HG02884 (cell line): Measurements from ENCODE around the gene PRKG1.
"Not testable (repeated sequence)": the region's sequence is repeated elsewhere in the genome, so short reads cannot be mapped to it uniquely, and the experiment has no call there.

ENCODE experiments used
- ATAC-seq: cut with Tn5 transposase; IDR thresholded peaks from one replicate; pipeline ENCODE4 v1.9.1; 2021; ENCODE audit warnings: mild to moderate bottlenecking, moderate library complexity; ENCODE audit not compliant: unreplicated experiment

PRKG1 gene

GRCh38 chr10:51679841-51680240, 605.6 kb downstream of the PRKG1 start:
- no peak for ATAC-seq

- no peak for ATAC-seq
These were observed 608.9 kb downstream of the PRKG1 start for GRCh38 chr10:51683031-51683691.

DNA sequence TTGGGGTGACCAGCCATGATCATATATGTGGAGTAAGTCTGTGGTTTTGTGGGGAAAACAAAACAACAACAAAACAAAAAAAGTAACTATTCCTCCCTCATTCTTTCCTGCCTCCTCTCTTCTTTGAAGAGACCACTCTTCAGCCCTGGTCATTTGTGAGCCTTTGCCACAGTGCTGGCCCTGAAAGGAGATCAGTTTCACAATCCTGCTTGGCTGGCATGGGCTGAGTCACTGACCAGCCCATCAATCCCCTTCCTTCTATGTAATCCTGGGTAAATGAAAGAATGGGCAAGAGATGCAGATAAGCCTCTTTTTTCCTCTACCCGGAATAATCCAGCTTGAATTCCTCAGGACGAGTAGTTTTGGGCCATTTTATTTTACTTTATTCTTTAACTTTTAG, 611.5 kb downstream of the PRKG1 start:
- no peak for ATAC-seq

- no peak for ATAC-seq
These were observed 613.0 kb downstream of the PRKG1 start for GRCh38 chr10:51687296-51687695.

DNA sequence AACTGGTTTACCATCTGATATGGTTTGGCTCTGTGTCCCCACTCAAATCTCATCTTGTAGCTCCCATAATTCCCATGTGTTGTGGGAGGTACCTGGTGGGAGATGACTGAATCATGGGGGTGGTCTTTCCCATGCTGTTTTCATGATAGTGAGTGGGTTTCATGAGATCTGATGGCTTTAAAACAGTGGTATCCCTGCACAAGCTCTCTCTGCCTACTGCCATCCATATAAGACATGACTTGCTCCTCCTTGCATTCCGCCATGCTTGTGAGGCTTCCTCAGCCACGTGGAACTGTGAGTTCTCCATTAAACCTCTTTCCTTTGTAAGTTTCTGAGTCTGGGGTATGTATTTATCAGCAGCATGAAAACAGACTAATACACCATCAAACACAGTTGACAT, 614.5 kb downstream of the PRKG1 start:
- not testable (repeated sequence) for ATAC-seq

DNA sequence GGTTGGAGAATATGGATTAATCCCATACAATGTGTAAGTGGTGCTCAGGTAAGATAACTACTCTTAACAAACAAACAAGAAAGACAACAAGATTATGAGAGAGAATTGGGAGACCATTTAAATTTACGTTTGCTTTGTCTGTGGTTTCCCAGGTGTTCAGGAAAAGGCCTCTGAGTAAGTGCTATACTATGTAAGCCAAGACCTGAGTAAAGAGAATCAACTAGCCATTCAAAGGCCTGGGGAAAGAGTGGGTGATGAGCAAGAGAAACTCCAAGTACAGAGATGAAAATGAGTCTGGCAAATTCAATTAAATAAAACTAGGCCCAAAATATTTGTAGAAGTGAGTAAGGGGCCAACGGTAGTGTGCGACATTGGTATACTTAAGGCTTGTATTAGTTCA, 615.2 kb downstream of the PRKG1 start:
- no peak for ATAC-seq

DNA sequence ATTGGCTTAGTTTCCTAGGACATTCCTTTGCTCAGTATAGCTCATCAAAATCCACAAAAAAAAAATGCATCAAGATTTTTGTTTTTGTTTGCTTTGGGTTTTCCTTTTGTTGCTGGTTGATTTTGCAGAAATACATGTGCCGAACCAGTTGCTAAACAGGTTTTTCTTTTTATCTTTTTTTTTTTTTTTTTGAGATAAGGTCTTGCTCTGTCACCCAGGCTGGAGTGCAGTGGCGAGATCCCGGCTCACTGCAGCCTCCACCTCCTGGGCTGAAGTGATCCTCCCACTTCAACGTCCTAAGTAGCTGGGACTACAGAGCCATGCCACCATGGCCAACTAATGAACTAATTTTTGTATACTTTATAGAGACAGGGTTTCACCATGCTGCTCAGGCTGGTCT, 616.8 kb downstream of the PRKG1 start:
- no peak for ATAC-seq

- no peak for ATAC-seq
These were observed 619.9 kb downstream of the PRKG1 start for GRCh38 chr10:51694086-51694768.

GRCh38 chr10:51696251-51696650, 622.0 kb downstream of the PRKG1 start:
- no peak for ATAC-seq

DNA sequence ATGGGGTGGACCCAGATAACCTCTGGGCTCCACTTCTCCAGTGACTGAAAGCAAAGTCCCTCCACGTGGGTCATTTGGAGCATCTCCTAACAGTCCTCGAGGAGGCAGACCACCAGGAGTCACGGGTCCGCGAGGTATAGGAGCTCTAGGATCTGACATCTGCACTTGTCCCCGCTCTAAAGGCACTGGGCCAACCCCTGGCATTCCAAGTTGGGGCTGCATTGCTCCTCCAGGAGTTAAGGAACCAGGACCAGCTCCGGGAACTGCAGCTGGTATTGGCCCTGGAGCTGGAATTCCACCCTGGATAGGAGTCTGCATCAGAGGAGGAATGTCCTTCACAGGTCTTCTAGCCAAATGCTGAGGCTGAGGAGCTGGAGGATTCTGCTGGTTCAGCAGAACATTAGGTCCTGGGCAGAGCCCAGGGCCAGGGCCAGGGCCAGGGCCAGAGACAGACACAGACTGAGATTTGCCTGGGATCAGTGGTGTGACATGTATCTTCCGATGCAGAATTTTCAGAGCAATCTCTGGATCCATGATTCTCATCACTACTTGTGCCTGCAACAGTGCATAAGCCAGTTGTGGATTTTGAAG, 624.3 kb downstream of the PRKG1 start:
- ATAC-seq, result no peak

DNA sequence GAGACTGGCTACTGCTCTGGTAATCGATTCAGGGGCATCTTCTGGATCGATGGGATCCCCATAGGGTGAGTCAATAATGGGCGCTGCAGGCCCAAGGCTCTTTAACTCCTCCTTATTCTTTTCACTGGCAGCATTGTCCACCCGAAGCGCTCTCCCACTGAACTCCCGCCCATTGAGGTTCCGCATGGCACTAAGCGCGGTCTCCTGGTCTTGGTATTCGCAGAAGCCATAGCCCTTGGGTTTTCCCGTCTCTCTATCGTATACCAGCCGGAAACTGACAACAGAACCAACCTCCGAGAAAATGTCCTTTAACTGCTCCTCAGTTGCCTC, 624.8 kb downstream of the PRKG1 start:
- ATAC-seq, result peak; percentile 26

DNA sequence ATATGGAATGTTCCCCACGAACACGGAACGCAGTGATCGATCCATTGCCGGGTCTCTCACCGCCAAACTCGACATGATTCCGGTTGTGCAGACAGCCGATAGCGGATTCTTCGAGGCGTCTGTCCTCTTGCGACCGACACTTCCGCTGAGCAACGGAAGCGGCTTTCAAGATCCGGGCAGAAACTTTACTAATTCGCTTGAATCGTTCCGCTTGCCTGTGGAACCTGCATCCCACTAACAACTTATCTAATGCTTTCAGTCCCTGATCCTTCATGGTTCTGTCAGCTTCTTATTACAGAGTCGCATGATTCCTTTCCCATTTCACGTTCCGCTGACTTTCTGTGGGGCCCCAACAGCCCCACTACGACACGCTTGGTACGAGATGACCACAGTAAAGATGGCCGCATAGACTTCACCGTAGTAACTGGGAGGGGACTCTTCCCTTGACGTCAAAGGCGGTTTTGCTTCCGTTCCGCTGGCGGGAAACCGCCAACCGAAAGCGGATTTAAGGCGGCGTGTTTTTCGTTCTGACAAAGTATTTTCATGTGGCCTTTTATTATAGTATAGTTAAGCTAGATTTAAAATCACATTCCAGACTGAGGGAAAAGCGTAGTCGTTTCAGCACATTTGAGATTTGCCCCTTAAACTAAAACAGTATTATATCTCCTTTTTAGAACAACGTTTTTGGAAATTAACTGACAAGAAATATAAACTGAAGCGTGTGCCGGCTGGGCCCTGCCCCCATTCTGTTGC, 625.4 kb downstream of the PRKG1 start, which contains the start of gene CSTF2T:
TSS of gene CSTF2T (minus strand) at position 121 of the 753 bp plus-strand sequence. CDS start at position 75, 46 bp downstream.
- ATAC-seq, result peak; percentile 95

- no peak for ATAC-seq
These were observed 626.0 kb downstream of the PRKG1 start for GRCh38 chr10:51700228-51700817.

- ATAC-seq, result no peak
These were observed 631.5 kb downstream of the PRKG1 start for GRCh38 chr10:51705774-51706173.

DNA sequence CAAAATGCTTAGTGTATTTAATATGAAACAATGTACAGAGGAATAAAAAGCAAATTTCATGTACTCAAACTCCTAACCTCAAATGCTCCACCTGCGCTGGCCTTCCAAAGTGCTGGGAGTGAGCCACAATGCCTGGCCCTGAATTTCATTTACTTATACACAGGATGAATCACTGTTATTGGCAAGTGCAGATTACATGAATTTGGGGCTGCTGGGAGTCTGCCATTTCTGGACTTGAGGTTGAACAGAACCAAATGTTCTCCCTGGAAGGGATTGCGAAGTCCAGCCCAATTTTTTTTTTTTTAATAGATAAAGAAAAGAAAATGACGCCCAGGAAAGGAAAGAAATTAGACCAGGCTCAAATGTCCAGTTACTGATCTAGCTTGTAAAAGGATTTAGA, 631.9 kb downstream of the PRKG1 start:
- no peak for ATAC-seq

DNA sequence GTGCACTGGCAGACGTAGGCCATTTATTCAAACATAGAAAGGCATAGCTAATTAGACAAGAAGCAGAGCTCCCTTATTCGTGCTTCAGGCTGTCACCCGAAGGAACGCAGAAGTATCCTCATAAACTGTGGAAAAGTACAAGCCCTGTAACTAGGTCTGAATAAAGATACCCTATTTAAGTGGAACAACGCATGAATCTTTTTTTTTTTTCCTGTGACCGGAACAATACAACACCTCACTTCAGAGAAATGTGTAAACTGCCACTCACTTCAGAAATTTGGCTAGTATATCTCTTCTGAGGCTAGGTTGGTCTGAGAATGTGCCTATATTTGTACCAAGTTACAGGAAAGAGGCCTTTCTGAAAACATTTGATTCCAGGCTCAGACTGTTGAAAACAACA, 633.1 kb downstream of the PRKG1 start:
- no peak for ATAC-seq

DNA sequence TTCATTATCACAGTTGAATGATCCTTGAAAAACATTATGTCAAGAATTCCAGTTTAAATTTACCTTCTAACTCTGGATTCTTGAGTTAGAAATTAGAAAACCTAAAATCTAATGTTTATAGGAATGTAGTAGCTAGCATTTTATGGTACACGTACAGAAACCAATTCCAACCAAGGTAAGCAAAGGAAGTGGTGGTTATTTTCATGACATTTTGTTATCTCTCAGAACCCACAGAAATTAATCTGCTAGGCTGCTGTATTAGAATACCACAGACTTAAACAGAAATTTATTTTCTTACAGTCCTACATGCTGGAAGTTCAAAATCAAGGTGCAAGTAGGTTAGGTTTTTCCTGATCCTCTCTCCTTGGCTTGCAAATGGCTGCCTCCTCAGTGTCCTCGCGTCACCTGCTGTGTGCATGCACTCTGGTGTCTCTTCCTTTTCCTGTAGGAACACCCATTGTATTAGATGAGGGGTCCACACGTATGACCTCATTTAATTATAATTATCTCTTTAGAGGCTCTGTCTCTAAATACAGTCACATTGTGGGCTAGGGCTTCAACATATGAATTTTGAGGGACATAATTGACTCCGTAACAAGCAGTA, 633.6 kb downstream of the PRKG1 start:
- ATAC-seq, result no peak

GRCh38 chr10:51708609-51709008, 634.3 kb downstream of the PRKG1 start:
- ATAC-seq, result no peak

DNA sequence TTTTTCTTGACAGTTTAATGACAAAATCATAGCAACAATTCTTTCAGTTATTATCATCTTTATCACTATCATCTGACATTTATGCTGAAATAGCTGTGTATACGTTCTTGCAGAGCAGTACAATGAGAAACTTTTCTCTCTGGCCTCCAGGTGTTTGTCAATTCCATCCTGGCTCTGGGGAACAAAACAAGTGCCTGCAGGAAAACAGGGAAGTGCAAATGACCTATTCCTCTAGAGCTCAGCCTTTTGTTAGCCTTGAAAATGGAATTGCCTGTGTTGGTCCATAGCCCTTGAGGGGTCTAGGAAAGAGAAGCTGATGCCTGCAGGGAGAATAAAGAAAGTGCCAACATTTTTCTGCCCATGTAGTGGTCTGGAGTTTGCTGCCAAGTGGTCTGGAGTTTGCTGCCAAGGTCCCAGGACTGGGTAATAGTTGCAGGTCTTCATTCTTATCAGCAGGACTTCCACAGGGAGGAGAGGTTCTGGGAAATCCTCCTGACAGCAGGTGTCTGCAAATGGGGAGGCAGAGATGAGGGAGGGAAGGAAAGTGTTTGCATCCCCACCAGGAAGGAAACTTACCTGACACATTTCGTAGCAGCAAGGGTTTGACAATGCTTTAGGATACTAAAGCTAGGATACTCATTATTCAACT, 635.2 kb downstream of the PRKG1 start:
- ATAC-seq, result no peak

DNA sequence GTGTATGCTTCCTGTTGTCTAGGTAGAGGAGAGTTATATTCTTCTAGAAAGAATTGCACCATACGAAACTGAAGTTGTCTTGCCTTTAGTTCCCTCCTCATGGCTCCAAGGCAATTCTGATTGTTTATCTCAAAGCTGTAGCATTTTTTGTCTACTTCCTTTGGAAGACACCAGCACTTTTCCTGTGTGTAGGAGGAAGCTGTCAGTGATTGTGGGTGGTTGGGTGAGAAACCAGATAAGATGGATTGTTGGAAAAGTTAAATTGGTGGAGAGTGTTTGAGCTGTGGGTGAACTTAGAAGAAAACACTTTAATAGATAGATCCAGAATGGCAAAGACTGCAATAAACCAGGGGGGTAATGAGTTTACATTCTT, 637.2 kb downstream of the PRKG1 start:
- ATAC-seq, result no peak
